ENCODE measurements around the gene NRG3. TPM values are rescaled to one million over a fixed set of nuclear protein-coding genes. Genes with fewer than 3 reads are reported as not detected.

NRG3 gene
- total RNA-seq, 4 donors from 2014 or later = 0.22 to 2.4 TPM; not detected in 2

DNA sequence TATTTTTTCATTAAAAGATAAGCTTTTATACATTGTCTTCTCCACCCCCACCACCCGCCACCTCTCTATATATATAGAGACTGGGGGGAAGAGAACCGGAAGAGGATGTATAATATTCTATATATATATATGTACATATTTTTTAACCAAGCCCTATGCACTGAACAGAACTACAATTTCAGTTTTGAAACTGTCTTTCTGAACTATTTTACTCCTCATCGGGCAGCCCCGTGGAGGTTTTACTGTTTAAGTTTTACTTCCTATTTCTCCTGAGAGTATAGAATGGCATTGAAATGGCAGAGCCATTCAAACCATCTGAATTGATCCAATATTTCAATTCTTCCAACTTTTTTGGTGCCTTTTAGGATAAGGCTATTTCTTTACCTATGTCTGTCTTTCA, 1047.1 kb downstream of the NRG3 start:
- TF ChIP-seq, protein P1, sequence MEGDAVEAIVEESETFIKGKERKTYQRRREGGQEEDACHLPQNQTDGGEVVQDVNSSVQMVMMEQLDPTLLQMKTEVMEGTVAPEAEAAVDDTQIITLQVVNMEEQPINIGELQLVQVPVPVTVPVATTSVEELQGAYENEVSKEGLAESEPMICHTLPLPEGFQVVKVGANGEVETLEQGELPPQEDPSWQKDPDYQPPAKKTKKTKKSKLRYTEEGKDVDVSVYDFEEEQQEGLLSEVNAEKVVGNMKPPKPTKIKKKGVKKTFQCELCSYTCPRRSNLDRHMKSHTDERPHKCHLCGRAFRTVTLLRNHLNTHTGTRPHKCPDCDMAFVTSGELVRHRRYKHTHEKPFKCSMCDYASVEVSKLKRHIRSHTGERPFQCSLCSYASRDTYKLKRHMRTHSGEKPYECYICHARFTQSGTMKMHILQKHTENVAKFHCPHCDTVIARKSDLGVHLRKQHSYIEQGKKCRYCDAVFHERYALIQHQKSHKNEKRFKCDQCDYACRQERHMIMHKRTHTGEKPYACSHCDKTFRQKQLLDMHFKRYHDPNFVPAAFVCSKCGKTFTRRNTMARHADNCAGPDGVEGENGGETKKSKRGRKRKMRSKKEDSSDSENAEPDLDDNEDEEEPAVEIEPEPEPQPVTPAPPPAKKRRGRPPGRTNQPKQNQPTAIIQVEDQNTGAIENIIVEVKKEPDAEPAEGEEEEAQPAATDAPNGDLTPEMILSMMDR (IDR thresholded peaks at IDR 0.05; ENCODE audit: low read depth) = no peak

GRCh38 chr10:82922755-82923154, 1047.8 kb downstream of the NRG3 start:
- TF ChIP-seq, protein P1 (IDR thresholded peaks at IDR 0.05; ENCODE audit: low read depth) = no peak

GRCh38 chr10:82924711-82925110, 1049.7 kb downstream of the NRG3 start:
- TF ChIP-seq, protein P1 (IDR thresholded peaks at IDR 0.05; ENCODE audit: low read depth) = no peak

- TF ChIP-seq, protein P1 (IDR thresholded peaks at IDR 0.05; ENCODE audit: low read depth) = no peak
Observed at GRCh38 chr10:82925547-82925946, 1050.6 kb downstream of the NRG3 start.

DNA sequence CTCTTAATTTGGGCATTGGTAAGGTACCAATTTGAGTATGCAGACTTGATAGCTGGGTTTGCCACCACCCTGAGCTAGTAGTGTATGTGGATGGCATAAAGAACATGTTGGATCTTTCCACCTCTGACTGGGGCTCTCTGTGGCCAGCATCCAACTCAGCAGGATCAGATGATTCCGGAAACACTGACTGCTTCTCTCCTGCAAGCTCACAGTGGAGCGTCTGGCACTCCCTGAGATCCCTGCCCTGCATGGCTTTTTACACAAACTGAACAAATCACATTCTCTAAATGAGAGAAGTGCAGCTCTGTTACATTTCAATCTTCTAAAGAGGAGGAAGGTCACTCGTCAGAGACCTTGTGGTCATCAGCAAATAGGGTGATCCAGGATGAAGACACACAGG, 1057.5 kb downstream of the NRG3 start:
- TF ChIP-seq, protein P1 (IDR thresholded peaks at IDR 0.05; ENCODE audit: low read depth) = no peak

GRCh38 chr10:82934429-82934828, 1059.4 kb downstream of the NRG3 start:
- TF ChIP-seq, protein P1 (IDR thresholded peaks at IDR 0.05; ENCODE audit: low read depth) = no peak

DNA sequence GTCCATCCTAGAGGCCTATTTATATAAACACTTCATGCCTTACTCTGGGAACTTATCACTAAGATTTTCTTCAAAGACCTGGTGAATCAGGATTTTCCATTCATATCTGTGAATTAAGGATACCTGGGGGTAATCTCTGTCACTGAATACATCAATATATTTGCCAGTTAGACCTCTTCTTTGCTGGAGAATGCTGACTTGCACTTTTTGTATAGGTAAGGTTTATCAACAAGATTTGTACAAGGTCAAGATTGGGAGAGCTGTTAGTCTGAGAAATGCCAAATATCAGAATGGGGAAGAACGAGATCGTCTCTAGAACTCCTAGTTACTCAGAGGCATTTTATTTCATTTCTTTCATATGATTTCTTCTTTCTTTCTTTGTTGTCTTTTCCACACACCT, 1060.0 kb downstream of the NRG3 start:
- TF ChIP-seq, protein P1 (IDR thresholded peaks at IDR 0.05; ENCODE audit: low read depth) = no peak

All from subcutaneous adipose tissue (tissue), 4 donors.